ENCODE data around the gene MACROD2.
A peak's percentile ranks its signal among the peaks of the same experiment; 100 is the strongest.

MACROD2 gene

DNA sequence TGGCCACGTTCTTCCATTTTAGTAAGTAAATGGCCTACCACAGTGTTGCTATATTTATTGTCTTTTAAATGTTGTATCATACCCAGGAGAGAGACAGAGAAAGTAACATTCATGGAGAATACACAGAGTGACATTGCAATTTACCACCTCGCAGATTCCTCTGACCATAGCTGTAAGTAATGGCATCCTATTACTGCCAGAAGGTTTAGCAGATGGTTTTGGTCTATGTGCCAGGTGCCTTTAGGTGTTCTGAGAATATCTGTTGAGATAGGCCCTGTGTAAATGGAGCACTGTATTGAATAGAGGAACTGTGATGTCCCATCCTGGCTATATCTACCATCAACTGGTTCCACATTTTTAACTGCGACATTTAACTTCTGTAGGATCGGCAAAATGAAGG is 2018.3 kb downstream of the MACROD2 start:
- TF ChIP-seq, protein P1, sequence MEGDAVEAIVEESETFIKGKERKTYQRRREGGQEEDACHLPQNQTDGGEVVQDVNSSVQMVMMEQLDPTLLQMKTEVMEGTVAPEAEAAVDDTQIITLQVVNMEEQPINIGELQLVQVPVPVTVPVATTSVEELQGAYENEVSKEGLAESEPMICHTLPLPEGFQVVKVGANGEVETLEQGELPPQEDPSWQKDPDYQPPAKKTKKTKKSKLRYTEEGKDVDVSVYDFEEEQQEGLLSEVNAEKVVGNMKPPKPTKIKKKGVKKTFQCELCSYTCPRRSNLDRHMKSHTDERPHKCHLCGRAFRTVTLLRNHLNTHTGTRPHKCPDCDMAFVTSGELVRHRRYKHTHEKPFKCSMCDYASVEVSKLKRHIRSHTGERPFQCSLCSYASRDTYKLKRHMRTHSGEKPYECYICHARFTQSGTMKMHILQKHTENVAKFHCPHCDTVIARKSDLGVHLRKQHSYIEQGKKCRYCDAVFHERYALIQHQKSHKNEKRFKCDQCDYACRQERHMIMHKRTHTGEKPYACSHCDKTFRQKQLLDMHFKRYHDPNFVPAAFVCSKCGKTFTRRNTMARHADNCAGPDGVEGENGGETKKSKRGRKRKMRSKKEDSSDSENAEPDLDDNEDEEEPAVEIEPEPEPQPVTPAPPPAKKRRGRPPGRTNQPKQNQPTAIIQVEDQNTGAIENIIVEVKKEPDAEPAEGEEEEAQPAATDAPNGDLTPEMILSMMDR (IDR thresholded peaks at IDR 0.05; ENCODE audit: insufficient read depth, low read depth, low read length, missing control alignments) = no peak
- no peak for DNase-seq (ENCODE audit: low read depth)
- H3K4me3 ChIP-seq (ENCODE audit: low read depth, low read length) = no peak overlapping the region

DNA sequence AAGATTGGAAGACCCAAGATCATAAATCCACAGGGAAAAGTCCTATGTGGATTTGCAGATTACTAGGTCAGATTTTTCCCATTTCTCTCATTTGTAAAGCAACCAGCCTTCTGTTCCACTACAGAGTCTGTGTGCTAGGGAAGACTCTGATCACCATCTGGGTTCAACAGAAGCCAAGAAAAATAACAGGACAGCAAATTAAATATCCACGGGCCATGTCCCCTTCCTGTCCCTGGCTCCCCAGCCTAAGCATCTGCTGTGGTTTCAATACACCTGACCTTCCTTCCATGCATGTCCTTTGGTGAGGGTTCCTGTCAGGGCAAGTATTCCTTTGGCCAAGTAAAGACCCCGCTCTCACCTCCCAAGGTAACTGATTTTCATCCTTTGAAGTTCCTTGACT is 2019.1 kb downstream of the MACROD2 start:
- TF ChIP-seq, protein P1 (IDR thresholded peaks at IDR 0.05; ENCODE audit: insufficient read depth, low read depth, low read length, missing control alignments) = no peak
- no peak overlapping the region for H3K4me3 ChIP-seq (ENCODE audit: low read depth, low read length)
- no peak for DNase-seq (ENCODE audit: low read depth)

DNA sequence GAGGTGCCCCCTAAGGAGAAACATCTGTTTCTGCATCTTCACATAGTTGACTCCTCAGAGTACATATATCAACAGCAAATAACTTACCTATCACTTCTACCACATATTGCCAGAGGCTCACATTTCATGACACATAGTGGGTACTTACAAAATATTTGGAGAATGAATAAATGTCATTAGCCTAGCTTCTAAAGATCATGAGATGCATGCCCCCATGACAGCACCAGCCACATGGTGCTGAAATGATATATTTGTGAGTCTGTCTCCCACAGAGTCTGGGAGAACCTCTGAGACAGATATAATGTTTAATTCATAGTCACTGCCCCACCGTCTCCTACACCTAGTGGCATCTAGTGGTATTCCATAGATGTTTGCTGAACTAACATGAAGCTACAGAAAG is 2022.3 kb downstream of the MACROD2 start:
- H3K4me3 ChIP-seq (ENCODE audit: low read depth, low read length) = no peak overlapping the region
- DNase-seq (ENCODE audit: low read depth) = no peak
- TF ChIP-seq, protein P1 (IDR thresholded peaks at IDR 0.05; ENCODE audit: insufficient read depth, low read depth, low read length, missing control alignments) = peak; percentile 2

DNA sequence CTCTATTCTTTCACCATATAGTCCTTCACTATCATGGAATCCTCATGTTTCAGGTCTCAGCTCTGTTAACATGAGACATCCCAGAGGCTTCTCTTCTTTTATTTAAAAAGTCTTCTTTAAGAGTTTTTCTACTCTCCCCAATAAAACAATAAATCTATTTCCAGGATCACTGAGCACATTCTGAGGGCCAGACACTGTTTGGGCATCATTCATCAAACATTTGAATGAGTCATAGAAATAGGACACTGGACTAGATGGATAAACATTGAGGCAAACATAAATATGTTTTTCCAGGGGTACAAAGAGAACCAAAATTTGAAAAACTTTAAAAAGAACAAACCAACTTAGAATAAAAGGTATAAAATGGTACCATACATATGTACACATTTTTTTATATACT is 2023.6 kb downstream of the MACROD2 start:
- no peak overlapping the region for H3K4me3 ChIP-seq (ENCODE audit: low read depth, low read length)
- TF ChIP-seq, protein P1 (IDR thresholded peaks at IDR 0.05; ENCODE audit: insufficient read depth, low read depth, low read length, missing control alignments) = no peak
- no peak for DNase-seq (ENCODE audit: low read depth)

DNA sequence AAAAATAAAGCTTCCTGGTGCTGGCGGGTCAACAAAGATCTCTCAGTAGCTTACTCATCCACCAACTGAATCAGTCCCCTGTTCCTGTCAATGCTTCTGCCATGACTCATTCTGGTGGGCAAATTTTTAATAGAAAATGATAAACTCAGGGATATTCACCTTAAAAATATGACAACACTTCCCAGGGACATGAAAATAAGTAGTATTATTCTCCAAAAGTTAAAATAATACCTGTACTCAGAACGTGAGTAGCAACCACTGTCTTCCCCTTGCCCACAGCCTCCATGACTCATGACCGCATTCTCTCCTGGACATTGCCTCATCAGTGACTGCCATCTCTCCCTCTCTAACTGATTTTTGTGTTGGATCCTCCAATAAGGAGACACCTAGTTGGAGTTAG is 2025.7 kb downstream of the MACROD2 start:
- DNase-seq (ENCODE audit: low read depth) = no peak
- no peak overlapping the region for H3K4me3 ChIP-seq (ENCODE audit: low read depth, low read length)
- TF ChIP-seq, protein P1 (IDR thresholded peaks at IDR 0.05; ENCODE audit: insufficient read depth, low read depth, low read length, missing control alignments) = no peak

DNA sequence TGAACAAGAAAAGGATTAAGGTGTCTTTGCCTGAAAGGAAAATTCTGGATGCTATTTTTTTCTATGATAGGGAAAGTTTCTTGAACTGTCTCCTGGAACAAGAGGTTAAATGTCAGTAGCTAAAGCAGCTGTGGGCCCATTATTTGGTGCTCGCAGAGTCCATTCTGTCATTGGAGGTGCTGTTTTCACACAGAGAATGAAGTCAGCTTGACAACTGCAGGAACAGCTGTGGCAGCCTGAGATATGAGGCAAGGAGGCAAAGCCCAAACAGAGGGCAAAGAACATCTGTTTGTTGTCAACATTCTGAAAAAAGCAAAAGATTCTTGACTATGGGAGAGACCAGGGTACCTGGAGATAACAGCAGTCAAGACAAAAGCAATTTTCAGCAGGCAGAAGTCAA is 2029.8 kb downstream of the MACROD2 start:
- no peak overlapping the region for H3K4me3 ChIP-seq (ENCODE audit: low read depth, low read length)
- DNase-seq (ENCODE audit: low read depth) = no peak
- TF ChIP-seq, protein P1 (IDR thresholded peaks at IDR 0.05; ENCODE audit: insufficient read depth, low read depth, low read length, missing control alignments) = no peak

DNA sequence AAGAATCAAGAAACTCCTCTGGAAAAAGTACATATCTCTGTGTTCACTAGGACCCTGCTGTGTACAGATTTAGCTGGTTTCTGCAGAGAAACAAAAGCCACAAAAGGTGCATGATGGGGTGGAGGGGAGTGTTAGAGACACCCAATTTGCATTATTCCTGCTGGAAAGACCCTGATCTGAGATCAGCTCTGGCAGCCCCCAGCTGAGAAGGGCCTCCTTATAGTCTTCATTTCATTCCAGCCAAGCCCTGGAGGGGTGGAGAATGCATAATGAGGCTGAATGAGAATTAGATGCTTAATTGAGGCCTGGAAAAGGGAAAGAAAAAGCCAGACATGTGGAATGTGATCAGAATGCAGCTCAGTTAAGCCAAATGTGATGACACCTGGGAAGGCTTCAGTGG is 2032.4 kb downstream of the MACROD2 start:
- TF ChIP-seq, protein P1 (IDR thresholded peaks at IDR 0.05; ENCODE audit: insufficient read depth, low read depth, low read length, missing control alignments) = no peak
- no peak overlapping the region for H3K4me3 ChIP-seq (ENCODE audit: low read depth, low read length)
- no peak for DNase-seq (ENCODE audit: low read depth)
